ENCODE data around the gene RDX.
"Not testable (repeated sequence)": the region's sequence is repeated elsewhere in the genome, so short reads cannot be mapped to it uniquely, and the experiment has no call there.

The RDX gene

GRCh38 chr11:110305169-110306018 is 9.0 kb upstream of the RDX start:
- no peak for DNase-seq (ENCODE audit: low read depth)

GRCh38 chr11:110303414-110303826 is 7.0 kb upstream of the RDX start:
- no peak for DNase-seq (ENCODE audit: low read depth)

DNA sequence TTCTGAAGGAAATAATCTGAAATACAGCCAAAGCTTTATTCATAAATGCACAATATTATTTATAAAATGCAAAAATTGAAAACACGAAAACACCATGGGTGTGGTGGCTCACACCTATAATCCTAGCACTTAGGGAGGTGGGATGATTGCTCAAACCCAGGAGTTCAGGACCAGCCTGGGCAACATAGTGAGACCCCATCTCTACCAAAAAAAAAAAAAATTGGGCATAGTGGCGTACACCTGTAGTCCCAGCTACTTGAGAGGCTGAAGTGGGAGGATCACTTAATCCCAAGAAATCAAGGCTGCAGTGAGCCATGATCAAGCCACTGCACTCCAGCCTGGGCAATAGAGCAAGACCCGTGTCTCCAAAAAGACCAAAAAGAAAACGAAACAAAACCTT is 5.2 kb upstream of the RDX start:
- no peak for DNase-seq (ENCODE audit: low read depth)

DNA sequence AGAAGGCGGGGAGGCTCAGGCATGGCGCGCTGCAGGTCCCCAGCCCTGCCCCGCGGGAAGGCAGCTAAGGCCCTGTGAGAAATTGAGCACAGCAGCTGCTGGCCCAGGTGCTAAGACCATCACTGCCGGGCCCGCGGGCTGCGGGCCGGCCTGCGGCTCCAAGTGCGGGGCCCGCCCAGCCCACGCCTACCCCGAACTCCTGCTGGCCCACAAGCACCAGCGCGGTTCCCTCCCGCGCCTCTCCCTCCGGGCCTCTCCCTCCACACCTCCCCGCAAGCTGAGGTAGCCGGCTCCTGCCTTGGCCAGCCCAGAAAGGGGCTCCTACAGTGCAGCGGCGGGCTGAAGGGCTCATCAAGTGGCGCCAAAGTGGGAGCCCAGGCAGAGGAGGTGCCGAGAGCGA is 4.6 kb upstream of the RDX start:
- no peak for DNase-seq (ENCODE audit: low read depth)

DNA sequence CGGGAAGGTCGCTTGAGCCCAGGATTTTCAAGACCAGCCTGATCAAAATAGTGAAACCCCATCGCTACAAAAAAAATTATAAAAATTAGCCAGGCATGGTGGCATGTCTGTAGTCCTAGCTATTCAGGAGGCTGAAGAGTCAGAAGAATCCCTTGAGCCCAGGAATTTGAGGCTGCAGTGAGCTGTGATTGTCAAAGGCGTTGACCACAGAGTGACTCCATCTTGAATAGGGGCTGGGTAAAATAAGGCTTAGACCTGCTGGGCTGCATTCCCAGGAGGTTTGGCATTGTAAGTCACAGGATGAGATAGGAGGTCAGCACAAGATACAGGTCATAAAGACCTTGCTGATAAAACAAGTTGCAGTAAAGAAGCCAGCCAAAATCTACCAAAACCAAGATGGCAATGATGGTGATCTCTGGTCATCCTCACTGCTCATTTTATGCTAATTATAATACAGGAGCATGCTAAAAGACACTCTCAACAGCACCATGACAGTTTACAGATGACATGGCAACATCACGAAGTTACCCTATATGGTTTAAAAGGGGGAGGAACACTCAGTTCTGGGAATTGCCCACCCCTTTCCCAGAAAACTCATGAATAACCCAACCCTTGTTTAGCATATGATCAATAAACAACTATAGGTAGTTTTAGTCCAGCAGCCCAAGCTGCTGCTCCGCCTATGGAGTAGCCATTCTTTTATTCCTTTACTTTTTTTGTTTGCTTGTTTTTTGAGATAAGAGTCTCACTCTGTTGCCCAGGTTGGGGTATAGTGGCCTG is 2.8 kb upstream of the RDX start:
- no peak for DNase-seq (ENCODE audit: low read depth)

GRCh38 chr11:110298301-110298765 is 1.9 kb upstream of the RDX start:
- DNase-seq (ENCODE audit: low read depth): no peak

- no peak for DNase-seq (ENCODE audit: low read depth)
These were observed 1.4 kb upstream of the RDX start for GRCh38 chr11:110297726-110298300.

- DNase-seq (ENCODE audit: low read depth): no peak
These were observed 787 bp upstream of the RDX start for GRCh38 chr11:110297076-110297725.

DNA sequence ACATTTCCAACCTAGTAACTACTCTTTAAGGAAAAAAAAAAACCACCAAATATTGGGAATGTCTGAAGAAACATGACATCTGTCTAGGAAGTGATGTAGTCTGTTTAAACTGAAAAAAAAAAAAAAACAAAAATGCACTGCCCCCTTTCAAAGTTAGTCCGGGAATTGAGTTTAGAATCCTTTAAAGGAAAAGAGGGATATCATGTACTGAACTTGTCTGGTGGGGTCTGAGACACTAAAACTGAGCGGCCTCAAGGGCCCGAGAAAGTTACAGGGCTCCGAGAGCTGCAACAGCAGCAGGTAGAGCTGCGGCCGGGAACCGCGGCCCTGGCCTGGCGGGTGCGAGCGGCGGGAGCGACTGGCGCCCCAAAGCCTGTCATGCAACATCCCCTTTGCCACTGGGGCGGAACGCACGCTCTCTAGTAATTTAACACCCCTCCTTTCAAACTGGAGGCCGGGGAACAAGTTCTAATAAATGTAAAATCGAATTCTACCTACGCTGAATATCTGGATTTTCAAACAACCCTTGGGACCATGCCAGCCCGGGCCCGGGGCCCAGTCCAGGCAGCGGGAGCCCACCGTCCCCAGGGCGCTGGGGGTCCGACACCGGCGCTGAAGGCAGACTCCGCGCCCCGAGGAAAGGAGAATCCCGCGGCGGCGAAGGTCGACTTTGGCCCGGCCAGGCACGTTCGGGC is 736 bp downstream of the RDX start:
- DNase-seq (ENCODE audit: low read depth): no peak

GRCh38 chr11:110295086-110295485 is 1.3 kb downstream of the RDX start:
- DNase-seq (ENCODE audit: low read depth): no peak

DNA sequence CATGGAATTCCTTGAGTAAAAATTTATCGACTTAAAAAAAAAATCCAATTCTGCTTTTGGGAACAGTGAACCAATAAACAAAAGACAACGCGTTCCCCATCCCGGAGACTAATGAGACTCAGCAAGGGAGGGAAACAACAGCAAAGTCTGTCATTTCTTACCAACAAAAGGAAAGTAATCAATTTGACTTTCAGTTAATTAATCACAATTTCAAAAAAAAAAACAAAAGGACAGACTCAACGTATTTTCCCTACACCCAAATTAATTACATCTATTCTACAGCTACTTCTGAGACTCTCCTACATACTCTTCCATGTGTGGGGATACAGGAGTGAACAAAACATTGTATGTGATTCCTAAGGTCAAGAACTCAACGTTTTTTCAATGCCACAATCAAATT is 1.9 kb downstream of the RDX start:
- DNase-seq (ENCODE audit: low read depth): no peak

- no peak for DNase-seq (ENCODE audit: low read depth)
These were observed 3.0 kb downstream of the RDX start for GRCh38 chr11:110293389-110293788.

DNA sequence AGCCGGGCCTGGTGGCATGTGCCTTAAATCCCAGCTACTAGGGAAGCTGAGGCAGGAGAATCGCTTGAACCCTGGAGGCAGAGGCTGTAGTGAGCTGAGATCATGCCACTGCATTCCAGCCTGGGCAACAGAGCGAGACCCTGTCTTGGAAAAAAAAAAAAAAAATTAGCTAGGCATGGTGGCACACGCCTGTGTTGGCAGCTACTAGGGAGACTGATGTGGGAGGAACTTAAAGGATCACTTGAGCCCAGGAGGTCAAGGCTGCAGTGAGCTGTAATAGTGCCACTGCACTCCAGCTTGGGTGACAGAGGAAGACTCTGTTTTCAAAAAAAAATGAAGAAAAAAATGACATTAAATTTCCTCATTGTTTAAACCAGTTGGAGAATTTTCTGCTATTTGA is 4.3 kb downstream of the RDX start:
- not testable (repeated sequence) for DNase-seq (ENCODE audit: low read depth)

- no peak for DNase-seq (ENCODE audit: low read depth)
These were observed 5.7 kb downstream of the RDX start for GRCh38 chr11:110290591-110291334.

DNA sequence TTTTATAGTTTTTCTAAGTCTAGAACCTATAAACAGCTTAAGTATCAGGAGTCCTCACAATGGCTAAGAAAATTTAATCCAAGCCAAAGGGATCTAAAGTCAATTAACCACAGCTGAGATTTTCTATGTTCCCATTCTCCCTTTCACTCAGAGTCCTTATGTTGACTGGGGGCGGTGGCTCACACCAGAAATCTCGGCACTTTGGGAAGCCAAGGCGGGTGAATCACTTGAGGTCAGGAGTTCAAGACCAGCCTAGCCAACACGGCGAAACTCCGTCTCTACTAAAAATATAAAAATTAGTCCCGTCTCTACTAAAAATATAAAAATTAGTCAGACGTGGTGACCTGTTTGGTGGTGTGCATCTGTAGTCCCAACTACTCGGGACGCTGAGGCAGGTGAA is 6.9 kb downstream of the RDX start:
- DNase-seq (ENCODE audit: low read depth): no peak

GRCh38 chr11:110287537-110287936 is 8.9 kb downstream of the RDX start:
- DNase-seq (ENCODE audit: low read depth): no peak

DNA sequence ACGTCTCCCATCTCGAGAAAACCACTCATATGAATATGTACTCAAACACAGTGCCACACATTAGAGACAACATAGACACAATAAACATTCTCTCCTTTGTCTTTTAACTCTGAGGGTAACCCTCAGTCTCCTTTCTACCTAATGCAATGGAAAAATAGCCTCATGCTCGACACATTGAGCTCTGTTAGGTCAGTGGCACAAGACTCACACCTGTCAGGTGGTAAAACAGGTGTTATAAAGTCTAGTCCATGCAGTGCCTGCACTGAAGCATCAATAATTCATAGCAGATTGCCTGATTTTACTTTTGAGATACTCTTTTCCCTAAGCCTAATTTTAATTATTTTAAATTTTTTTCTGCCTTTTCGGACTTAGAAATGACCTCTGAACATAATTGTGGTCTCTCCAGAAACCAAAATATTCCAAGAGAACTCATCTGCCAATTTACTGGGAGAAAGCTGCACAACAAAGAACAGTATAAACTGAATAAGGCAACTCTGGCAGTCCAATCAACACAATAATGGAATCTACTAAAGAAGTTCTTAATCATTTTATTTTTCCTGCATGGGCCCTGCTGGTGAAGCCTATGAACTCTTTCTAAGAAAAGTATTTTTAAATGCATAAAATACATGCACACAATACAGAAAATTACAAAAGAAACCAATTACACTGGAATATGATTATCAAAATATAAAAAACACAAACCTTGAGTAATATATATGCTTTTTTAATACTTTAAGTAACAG is 9.9 kb downstream of the RDX start:
- no peak for DNase-seq (ENCODE audit: low read depth)

GRCh38 chr11:110283862-110284261 is 12.6 kb downstream of the RDX start:
- DNase-seq (ENCODE audit: low read depth): no peak

GRCh38 chr11:110280595-110280994 is 15.8 kb downstream of the RDX start:
- DNase-seq (ENCODE audit: low read depth): not testable (repeated sequence)

- DNase-seq (ENCODE audit: low read depth): no peak
These were observed 16.5 kb downstream of the RDX start for GRCh38 chr11:110279881-110280280.

All from HS-5 (cell line).